PC-3 (cell line): ENCODE results near the gene DIS3L2.

Source experiments
- EZH2 ChIP-seq: fragments of 300-600 bp; sonication (generic); IDR thresholded peaks from one replicate; pipeline ENCODE4 v1.6.1; 2017; ENCODE audit warnings: antibody characterized with exemption, mild to moderate bottlenecking, low read length; ENCODE audit not compliant: unreplicated experiment
- EZH2phosphoT487 ChIP-seq: fragments of 300-600 bp; sonication (generic); IDR thresholded peaks from 2 replicates; pipeline ENCODE4 v1.6.1; 2018; ENCODE audit warnings: mild to moderate bottlenecking, antibody characterized with exemption, low read length, borderline replicate concordance
- TF ChIP-seq, protein P1 (sequence below): fragments of 300-600 bp; sonication (generic); conservative IDR thresholded peaks from 2 replicates; pipeline ENCODE4 v1.5.1; 2017; ENCODE audit warnings: antibody characterized with exemption, low read depth, mild to moderate bottlenecking, low read length

GRCh38 chr2:232210306-232210705 is 248.8 kb downstream of the DIS3L2 start:
- TF ChIP-seq, protein P1, sequence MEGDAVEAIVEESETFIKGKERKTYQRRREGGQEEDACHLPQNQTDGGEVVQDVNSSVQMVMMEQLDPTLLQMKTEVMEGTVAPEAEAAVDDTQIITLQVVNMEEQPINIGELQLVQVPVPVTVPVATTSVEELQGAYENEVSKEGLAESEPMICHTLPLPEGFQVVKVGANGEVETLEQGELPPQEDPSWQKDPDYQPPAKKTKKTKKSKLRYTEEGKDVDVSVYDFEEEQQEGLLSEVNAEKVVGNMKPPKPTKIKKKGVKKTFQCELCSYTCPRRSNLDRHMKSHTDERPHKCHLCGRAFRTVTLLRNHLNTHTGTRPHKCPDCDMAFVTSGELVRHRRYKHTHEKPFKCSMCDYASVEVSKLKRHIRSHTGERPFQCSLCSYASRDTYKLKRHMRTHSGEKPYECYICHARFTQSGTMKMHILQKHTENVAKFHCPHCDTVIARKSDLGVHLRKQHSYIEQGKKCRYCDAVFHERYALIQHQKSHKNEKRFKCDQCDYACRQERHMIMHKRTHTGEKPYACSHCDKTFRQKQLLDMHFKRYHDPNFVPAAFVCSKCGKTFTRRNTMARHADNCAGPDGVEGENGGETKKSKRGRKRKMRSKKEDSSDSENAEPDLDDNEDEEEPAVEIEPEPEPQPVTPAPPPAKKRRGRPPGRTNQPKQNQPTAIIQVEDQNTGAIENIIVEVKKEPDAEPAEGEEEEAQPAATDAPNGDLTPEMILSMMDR: no peak
- TF ChIP-seq EZH2: no peak
- no peak for TF ChIP-seq EZH2phosphoT487
